ENCODE data around the gene MAPK7. TPM values are rescaled to one million over a fixed set of nuclear protein-coding genes. Genes with fewer than 3 reads are reported as not detected.

The MAPK7 gene
- 16.6 and 33.9 TPM in 2 replicates for total RNA-seq

GRCh38 chr17:19378416-19379360, at the start of gene MAPK7:
TSS of gene MAPK7 (plus strand) at chr17:19378498. CDS start at chr17:19378901, 403 bp downstream.

GRCh38 chr17:19362277-19363113, 15.8 kb upstream of the MAPK7 start, which contains the start of gene B9D1:
TSS of gene B9D1 (minus strand) at chr17:19362723. CDS start at chr17:19362569, 154 bp downstream.

GRCh38 chr17:19386974-19387920, 8.9 kb downstream of the MAPK7 start, which contains the start of gene MFAP4:
TSS of gene MFAP4 (minus strand) at chr17:19387190. CDS start at chr17:19387155, 35 bp downstream.

GRCh38 chr17:19410875-19411620, 32.8 kb downstream of the MAPK7 start, which contains the start of gene RNF112:
TSS of gene RNF112 (plus strand) at chr17:19411232. CDS start at chr17:19411409, 177 bp downstream.

Other genes with a start within 250 kb of the MAPK7 start
- gene EPN2, start 141.1 kb upstream of the MAPK7 start, total RNA-seq = 22.6 and 44.9 TPM in 2 replicates
- 18.0 and 34.1 TPM in 2 replicates for gene B9D1, start 15.8 kb upstream of the MAPK7 start, total RNA-seq
- 4.6 and 41.3 TPM in 2 replicates for gene MFAP4, start 8.7 kb downstream of the MAPK7 start, total RNA-seq
- gene RNF112, start 32.7 kb downstream of the MAPK7 start, total RNA-seq = 2.1 and 3.8 TPM in 2 replicates
- 0.97 TPM in 1 of 2 replicates, not detected in the other for gene SLC47A1, start 155.4 kb downstream of the MAPK7 start, total RNA-seq